Measurements from ENCODE around the gene SENP7.
"Not testable (repeated sequence)": the region's sequence is repeated elsewhere in the genome, so short reads cannot be mapped to it uniquely, and the experiment has no call there.

SENP7 gene, protein sequence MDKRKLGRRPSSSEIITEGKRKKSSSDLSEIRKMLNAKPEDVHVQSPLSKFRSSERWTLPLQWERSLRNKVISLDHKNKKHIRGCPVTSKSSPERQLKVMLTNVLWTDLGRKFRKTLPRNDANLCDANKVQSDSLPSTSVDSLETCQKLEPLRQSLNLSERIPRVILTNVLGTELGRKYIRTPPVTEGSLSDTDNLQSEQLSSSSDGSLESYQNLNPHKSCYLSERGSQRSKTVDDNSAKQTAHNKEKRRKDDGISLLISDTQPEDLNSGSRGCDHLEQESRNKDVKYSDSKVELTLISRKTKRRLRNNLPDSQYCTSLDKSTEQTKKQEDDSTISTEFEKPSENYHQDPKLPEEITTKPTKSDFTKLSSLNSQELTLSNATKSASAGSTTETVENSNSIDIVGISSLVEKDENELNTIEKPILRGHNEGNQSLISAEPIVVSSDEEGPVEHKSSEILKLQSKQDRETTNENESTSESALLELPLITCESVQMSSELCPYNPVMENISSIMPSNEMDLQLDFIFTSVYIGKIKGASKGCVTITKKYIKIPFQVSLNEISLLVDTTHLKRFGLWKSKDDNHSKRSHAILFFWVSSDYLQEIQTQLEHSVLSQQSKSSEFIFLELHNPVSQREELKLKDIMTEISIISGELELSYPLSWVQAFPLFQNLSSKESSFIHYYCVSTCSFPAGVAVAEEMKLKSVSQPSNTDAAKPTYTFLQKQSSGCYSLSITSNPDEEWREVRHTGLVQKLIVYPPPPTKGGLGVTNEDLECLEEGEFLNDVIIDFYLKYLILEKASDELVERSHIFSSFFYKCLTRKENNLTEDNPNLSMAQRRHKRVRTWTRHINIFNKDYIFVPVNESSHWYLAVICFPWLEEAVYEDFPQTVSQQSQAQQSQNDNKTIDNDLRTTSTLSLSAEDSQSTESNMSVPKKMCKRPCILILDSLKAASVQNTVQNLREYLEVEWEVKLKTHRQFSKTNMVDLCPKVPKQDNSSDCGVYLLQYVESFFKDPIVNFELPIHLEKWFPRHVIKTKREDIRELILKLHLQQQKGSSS

DNA sequence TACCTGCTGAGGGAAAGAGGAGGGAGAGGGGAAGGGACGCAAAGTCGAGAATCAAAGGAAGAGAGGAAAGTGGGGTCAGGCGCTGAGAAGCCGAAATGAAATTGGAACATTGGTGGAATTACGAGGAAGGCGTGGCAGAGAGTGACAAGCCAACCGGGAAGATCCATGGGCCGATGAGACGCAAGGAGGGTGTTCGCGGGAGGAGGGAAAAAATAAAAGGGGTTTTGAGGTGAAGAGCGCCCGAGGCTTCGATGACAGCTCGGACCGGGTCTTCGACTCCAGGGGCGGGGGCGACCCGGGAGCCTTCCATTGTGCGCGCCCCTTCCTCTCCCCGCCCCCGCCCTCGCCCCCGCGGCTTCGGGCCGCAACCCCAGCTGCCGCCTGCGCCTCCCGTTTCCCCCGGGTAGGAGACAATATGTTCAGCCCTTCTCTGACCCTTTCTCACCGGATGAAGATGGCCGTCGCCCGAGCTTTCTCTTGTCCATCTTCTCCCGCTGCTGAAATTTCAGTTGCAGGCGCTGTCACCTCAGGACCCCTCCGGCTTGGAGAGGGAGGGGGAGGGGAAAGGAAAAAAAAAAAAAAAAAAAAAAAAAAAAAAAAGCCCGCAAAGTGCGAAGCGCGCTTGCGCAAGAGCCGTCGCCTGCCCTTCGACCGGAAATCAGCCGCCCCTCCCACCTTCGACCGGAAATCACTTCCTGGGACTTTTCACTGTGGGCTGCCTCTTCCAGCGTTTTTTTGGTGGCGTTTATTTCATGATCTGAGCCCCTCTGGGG lies at the start of gene SENP7:
SENP7 (minus strand) TSS at position 567 of the 773 bp plus-strand sequence; CDS start at position 485, 82 bp downstream.
- Histone ChIP-seq H3K9me3 (ENCODE audit: control insufficient read depth in 5 of 5, low read length in 5 of 5) (no peaks in the 10 kb centered on the region), H3K9ac (ENCODE audit: low read length in 5 of 5) (peak within 1 kb of the TSS; percentile 91 to 97 (median 94)), H3K27ac (ENCODE audit: low read depth, low read length) (peak within 1 kb of the TSS; percentile 99), H3K36me3 (ENCODE audit: control insufficient read depth in 5 of 5, insufficient read depth in 5 of 5, low read length in 5 of 5) (no peaks in the 10 kb centered on the region), H3K4me1 (ENCODE audit: control insufficient read depth in 5 of 5, insufficient read depth in 5 of 5, low read length in 5 of 5) (peaks cover 2 to 13% (median 9%) of the 10 kb centered on the region in 5 donors), H3K4me3 (ENCODE audit: low read depth in 1 of 5, low read length in 5 of 5) (peak within 1 kb of the TSS; percentile 77 to 99 (median 88)), H3K27me3 (ENCODE audit: control insufficient read depth in 5 of 5, insufficient read depth in 4 of 5, low read length in 5 of 5) (no peaks in the 10 kb centered on the region)

DNA sequence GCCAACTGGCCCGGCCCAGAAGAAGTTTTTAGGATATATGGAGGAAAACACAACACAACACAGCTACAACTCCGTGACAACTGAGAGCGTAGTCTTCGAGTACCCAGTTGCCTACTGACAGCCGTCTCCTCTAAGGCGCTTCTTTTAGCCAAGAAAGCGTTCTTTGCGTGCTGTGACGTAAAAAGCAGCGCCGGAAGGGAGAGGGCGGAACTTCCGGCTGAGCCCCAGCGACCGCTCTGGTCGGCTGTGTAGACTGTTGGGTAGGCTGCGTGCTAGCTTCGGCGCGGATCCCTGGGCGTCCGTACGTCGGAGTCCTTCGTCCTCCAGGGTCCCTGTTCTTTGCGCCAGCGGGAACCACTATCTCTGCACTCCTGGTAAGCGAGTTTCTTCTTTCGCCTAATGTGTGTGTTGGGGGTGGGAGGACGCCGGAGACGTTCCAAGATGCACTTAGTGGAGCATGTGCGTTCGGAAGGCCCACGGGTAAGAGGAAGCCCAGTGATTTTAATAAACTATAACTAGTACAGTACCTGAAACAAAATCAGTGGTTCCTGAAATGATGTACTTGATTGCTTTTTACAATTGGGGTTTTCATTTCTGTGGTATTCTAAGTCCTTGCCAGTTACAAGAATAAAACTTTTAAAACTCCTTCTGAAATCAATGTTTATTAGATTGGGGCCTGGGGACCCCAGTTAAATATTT lies 48.8 kb upstream of the SENP7 start, which contains the start of gene TRMT10C:
TRMT10C (plus strand) TSS at position 239 of the 699 bp plus-strand sequence. CDS start 2,914 bp downstream, outside the sequence.
- Histone ChIP-seq H3K9ac (ENCODE audit: low read length in 5 of 5) (peak within 1 kb of the TSS; percentile 65 to 97 (median 92)), H3K4me1 (ENCODE audit: control insufficient read depth in 5 of 5, insufficient read depth in 5 of 5, low read length in 5 of 5) (peaks cover 3 to 20% (median 9%) of the 10 kb centered on the region in 5 donors), H3K27ac (ENCODE audit: low read depth, low read length) (peak within 1 kb of the TSS; percentile 79), H3K9me3 (ENCODE audit: control insufficient read depth in 5 of 5, low read length in 5 of 5) (no peaks in the 10 kb centered on the region), H3K36me3 (ENCODE audit: control insufficient read depth in 5 of 5, insufficient read depth in 5 of 5, low read length in 5 of 5) (peaks cover 9 to 20% (median 12%) of the 10 kb centered on the region in 5 donors), H3K27me3 (ENCODE audit: control insufficient read depth in 5 of 5, insufficient read depth in 4 of 5, low read length in 5 of 5) (peaks cover 0 to 6% (median under 1%) of the 10 kb centered on the region in 5 donors), H3K4me3 (ENCODE audit: low read depth in 1 of 5, low read length in 5 of 5) (peak within 1 kb of the TSS; percentile 81 to 99 (median 99))

DNA sequence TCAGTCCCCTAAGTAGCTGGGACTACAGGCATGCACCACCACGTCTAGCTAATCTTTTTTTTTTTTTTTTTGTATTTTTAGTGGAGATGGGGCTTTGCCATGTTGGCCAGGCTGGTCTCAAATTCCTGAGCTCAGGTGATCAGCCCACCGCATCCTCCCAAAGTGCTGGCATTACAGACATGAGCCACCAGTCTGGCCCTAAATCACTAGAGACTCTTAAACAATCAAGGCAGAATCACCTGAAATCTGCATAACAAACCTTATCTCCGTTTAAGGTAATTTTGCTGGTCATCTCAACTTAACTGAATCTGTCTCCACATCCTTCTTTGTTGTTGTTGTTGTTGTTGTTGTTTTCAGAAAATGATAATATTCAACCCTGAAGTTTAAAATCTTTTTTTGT lies 43.1 kb upstream of the SENP7 start:
- no peak overlapping the region for H3K4me3 ChIP-seq (ENCODE audit: low read depth in 1 of 5, low read length in 5 of 5)
- H3K9ac ChIP-seq (ENCODE audit: low read length in 5 of 5), result no peak overlapping the region
- H3K4me1 ChIP-seq (ENCODE audit: control insufficient read depth in 5 of 5, insufficient read depth in 5 of 5, low read length in 5 of 5), result peaks cover 0 to under 1% (median 0%) of the 10 kb centered on the region in 5 donors
- no peaks in the 10 kb centered on the region for H3K9me3 ChIP-seq (ENCODE audit: control insufficient read depth in 5 of 5, low read length in 5 of 5)
- H3K27ac ChIP-seq (ENCODE audit: low read depth, low read length), result no peak overlapping the region
- H3K27me3 ChIP-seq (ENCODE audit: control insufficient read depth in 5 of 5, insufficient read depth in 4 of 5, low read length in 5 of 5), result peaks cover 0 to 12% (median 3%) of the 10 kb centered on the region in 5 donors
- H3K36me3 ChIP-seq (ENCODE audit: control insufficient read depth in 5 of 5, insufficient read depth in 5 of 5, low read length in 5 of 5), result no peaks in the 10 kb centered on the region

DNA sequence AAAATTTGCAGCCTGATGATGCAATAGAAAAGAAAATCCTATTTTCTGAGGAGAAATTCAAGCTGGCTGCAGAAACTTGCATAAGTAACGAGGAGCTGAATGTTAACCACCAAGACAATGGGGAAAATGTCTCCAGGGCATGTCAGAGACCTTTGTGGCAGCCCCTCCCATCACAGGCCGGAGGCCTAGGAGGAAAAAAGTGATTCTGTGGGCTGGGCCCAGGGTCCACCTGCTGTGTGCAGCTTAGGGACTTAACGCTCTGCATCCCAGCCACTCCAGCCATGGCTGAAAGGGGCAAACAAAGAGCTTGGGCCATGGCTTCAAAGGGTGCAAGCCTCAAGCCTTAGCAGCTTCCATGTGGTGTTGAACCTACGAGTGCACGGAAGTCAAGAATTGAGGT lies 40.4 kb upstream of the SENP7 start:
- H3K27ac ChIP-seq (ENCODE audit: low read depth, low read length); H3K36me3 ChIP-seq (ENCODE audit: control insufficient read depth in 5 of 5, insufficient read depth in 5 of 5, low read length in 5 of 5); H3K9me3 ChIP-seq (ENCODE audit: control insufficient read depth in 5 of 5, low read length in 5 of 5); H3K4me1 ChIP-seq (ENCODE audit: control insufficient read depth in 5 of 5, insufficient read depth in 5 of 5, low read length in 5 of 5); H3K4me3 ChIP-seq (ENCODE audit: low read depth in 1 of 5, low read length in 5 of 5); H3K9ac ChIP-seq (ENCODE audit: low read length in 5 of 5): not testable (repeated sequence)
- H3K27me3 ChIP-seq (ENCODE audit: control insufficient read depth in 5 of 5, insufficient read depth in 4 of 5, low read length in 5 of 5), result peaks cover 0 to 12% (median 3%) of the 10 kb centered on the region in 5 donors

DNA sequence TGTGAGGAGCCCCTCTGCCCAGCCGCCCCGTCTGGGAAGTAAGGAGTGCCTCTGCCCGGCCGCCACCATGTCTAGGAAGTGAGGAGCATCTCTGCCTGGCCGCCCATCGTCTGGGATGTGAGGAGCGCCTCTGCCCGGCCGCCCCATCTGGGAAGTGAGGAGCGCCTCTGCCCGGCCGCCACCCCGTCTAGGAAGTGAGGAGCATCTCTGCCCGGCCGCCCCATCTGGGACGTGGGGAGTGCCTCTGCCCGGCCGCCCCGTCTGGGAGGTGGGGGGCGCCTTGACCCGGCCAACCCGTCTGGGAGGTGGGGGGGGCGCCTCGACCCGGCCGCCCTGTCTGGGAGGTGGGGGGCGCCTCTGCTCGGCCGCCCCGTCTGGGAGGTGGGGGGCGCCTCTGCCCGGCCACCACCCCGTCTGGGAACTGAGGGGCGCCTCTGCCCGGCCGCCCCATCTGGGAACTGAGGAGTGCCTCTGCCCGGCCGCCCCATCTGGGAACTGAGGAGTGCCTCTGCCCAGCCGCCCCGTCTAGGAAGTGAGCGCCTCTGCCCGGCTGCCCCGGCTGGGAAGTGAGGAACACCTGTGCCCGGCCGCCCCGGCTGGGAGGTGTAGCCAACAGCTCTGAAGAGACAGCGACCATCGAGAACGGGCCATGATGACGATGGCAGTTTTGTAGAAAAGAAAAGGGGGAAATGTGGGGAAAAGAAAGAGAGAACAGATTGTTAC lies 38.5 kb upstream of the SENP7 start:
- H3K9ac ChIP-seq (ENCODE audit: low read length in 5 of 5); H3K4me3 ChIP-seq (ENCODE audit: low read depth in 1 of 5, low read length in 5 of 5); H3K36me3 ChIP-seq (ENCODE audit: control insufficient read depth in 5 of 5, insufficient read depth in 5 of 5, low read length in 5 of 5); H3K27ac ChIP-seq (ENCODE audit: low read depth, low read length); H3K9me3 ChIP-seq (ENCODE audit: control insufficient read depth in 5 of 5, low read length in 5 of 5); H3K4me1 ChIP-seq (ENCODE audit: control insufficient read depth in 5 of 5, insufficient read depth in 5 of 5, low read length in 5 of 5); H3K27me3 ChIP-seq (ENCODE audit: control insufficient read depth in 5 of 5, insufficient read depth in 4 of 5, low read length in 5 of 5): not testable (repeated sequence)

DNA sequence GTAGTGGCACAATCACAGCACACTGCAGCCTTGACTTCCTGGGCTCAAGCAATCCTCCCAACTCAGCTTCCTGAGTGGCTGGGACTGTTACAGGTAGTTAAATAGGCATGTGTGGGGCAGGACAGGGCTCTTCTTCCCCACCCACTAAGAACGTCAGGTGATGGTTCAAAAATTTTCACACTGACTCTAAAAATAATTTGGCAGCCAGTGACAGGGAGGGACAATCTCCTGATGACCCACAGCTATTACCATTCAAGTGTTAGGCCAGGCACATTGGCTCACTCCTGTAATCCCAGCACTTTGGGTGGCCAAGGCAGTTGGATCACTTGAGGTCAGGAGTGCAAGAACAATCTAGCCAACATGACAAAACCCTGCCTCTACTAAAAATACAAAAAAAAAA lies 36.5 kb upstream of the SENP7 start:
- no peak overlapping the region for H3K4me3 ChIP-seq (ENCODE audit: low read depth in 1 of 5, low read length in 5 of 5)
- H3K36me3 ChIP-seq (ENCODE audit: control insufficient read depth in 5 of 5, insufficient read depth in 5 of 5, low read length in 5 of 5), result no peaks in the 10 kb centered on the region
- no peak overlapping the region for H3K27ac ChIP-seq (ENCODE audit: low read depth, low read length)
- H3K9ac ChIP-seq (ENCODE audit: low read length in 5 of 5), result no peak overlapping the region
- no peaks in the 10 kb centered on the region for H3K27me3 ChIP-seq (ENCODE audit: control insufficient read depth in 5 of 5, insufficient read depth in 4 of 5, low read length in 5 of 5)
- H3K4me1 ChIP-seq (ENCODE audit: control insufficient read depth in 5 of 5, insufficient read depth in 5 of 5, low read length in 5 of 5), result no peaks in the 10 kb centered on the region
- no peaks in the 10 kb centered on the region for H3K9me3 ChIP-seq (ENCODE audit: control insufficient read depth in 5 of 5, low read length in 5 of 5)

DNA sequence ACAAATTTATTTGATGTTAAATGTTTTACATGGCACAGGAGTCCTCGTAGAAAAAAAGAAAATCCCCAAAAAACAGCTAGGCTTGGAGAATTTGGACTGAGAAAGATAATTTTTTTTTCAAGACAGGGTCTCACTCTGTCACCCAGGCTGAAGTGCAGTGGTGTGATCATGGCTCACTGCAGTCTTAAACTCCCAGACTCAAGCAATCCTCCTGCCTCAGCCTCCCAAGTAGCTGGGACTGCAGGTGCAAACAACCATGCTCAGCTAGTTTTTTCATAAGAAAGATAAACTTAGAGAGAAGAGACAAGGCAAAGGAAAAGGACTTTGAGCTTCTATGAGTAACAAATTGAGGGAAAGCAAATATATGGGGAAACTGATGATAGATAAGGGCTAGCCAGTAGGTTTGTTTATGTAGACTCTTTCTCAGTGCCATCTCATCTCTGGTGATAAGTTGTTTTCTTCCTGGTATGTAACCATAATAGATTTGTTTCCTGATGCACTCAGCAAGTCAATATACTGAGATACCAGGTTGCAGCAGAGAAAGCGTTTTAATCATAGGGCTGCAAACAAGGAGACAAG lies 35.6 kb upstream of the SENP7 start:
- H3K4me3 ChIP-seq (ENCODE audit: low read depth in 1 of 5, low read length in 5 of 5), result no peak overlapping the region
- no peaks in the 10 kb centered on the region for H3K9me3 ChIP-seq (ENCODE audit: control insufficient read depth in 5 of 5, low read length in 5 of 5)
- no peaks in the 10 kb centered on the region for H3K4me1 ChIP-seq (ENCODE audit: control insufficient read depth in 5 of 5, insufficient read depth in 5 of 5, low read length in 5 of 5)
- no peak overlapping the region for H3K27ac ChIP-seq (ENCODE audit: low read depth, low read length)
- no peak overlapping the region for H3K9ac ChIP-seq (ENCODE audit: low read length in 5 of 5)
- no peaks in the 10 kb centered on the region for H3K36me3 ChIP-seq (ENCODE audit: control insufficient read depth in 5 of 5, insufficient read depth in 5 of 5, low read length in 5 of 5)
- H3K27me3 ChIP-seq (ENCODE audit: control insufficient read depth in 5 of 5, insufficient read depth in 4 of 5, low read length in 5 of 5), result no peaks in the 10 kb centered on the region

DNA sequence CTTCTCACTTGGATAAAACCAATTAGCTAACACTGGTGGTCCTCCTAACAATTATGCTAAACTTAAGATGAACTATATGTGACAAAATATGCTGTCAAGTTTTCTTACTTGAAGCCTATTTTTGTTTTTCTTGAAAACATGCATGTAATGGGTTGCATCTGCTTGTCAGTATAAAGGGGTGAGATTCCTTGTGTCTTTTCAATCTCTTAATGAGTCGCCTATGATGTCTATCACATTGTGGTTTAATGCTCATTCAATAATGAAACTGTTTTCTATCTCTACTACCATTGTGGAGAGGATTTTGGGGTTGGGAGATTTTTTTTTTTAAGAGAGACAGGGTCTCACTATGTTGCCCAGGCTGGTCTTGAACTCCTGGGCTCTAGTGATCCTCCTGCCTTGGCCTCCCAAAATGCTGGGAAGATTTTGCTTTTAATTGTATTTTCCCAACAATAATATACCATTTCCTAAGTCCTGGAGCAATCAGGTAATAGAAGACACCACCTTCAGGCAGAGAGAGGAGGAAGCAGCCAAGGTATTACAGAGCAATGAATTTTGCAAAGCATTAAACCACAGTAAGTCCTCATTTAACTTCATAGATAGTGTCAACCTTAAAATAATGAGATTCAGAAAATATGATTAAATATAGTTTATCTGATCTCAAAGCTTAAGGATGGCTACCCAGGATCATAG lies 31.3 kb upstream of the SENP7 start:
- Histone ChIP-seq H3K9me3 (ENCODE audit: control insufficient read depth in 5 of 5, low read length in 5 of 5) (no peaks in the 10 kb centered on the region), H3K36me3 (ENCODE audit: control insufficient read depth in 5 of 5, insufficient read depth in 5 of 5, low read length in 5 of 5) (no peaks in the 10 kb centered on the region), H3K27me3 (ENCODE audit: control insufficient read depth in 5 of 5, insufficient read depth in 4 of 5, low read length in 5 of 5) (no peaks in the 10 kb centered on the region), H3K4me1 (ENCODE audit: control insufficient read depth in 5 of 5, insufficient read depth in 5 of 5, low read length in 5 of 5) (no peaks in the 10 kb centered on the region), H3K27ac (ENCODE audit: low read depth, low read length) (no peak overlapping the region), H3K4me3 (ENCODE audit: low read depth in 1 of 5, low read length in 5 of 5) (no peak overlapping the region), H3K9ac (ENCODE audit: low read length in 5 of 5) (no peak overlapping the region)

All from subcutaneous abdominal adipose tissue (tissue), 5 donors.